GM21360 (cell line): ENCODE measurements around the gene FZD10.

Experiments used
- ATAC-seq: cut with Tn5 transposase; IDR thresholded peaks from one replicate; pipeline ENCODE4 v1.9.1; 2021; ENCODE audit warnings: mild to moderate bottlenecking, moderate library complexity; ENCODE audit not compliant: unreplicated experiment

FZD10 gene

DNA sequence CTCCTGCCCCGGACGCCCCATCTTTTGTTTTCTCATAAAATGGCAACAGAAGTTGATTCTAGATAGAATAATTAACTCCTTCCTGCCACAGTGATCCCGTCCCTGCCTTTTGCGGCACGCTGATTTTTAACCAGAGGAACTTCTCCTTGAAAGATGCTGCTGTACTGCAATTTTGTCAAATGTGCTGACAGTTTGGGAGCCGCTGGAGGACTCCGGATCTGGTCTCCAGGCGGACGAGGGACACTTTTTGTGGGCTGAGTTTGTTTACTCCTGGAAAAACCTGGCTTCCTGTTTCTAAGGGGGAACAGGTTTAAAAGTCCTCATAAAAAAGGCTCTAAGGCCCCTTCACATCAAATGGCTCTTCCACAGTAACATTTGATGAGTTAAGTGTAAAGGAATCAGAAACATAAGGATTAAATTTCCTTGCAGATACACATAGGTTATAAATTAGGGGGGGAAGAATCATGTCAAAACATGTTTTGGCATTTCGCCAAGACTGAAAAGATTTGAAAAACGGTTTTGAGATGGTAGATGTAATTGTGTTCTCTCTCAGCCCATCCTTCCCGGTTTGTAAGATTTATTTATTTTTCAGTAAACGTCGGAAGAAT lies 15.5 kb downstream of the FZD10 start:
- no peak for ATAC-seq

DNA sequence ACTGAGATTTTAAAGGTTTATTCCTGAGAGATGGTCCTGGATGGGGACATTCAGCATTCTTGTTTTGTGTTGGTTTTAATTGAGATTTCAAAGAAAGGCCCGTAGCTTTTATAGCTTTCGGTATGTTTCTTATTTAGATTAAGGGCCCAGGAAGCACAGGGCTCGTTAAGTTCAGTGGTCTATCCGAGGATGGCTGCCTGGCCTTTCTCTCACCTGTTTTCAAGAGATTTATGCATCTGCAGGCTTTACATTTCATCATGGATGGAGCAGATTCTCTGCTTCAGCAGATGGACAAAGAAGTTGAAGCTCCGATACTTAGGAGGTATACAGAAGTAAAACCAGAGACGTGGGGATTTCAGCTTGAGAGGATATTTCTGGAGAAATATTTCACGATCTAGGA lies 16.0 kb downstream of the FZD10 start:
- no peak for ATAC-seq

DNA sequence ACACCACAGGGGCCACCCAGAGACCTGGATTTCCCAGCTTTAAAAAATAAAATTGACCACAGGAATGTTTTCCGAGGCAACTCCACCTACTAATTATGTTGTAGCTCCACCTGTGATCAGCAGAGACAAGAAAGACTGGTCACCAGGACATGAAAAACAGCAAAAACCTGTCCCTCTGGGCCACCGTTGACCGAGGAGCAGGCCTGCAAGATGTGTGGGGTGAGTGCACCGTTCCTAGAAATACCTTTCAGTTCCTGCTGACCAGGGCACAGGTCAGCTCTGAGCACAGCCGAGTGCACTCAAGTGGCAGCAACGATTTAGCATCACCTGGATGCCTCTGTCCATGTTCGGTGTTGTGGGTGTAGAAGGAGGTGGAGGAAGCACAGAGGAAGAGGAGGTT lies 16.9 kb downstream of the FZD10 start:
- ATAC-seq, result no peak

DNA sequence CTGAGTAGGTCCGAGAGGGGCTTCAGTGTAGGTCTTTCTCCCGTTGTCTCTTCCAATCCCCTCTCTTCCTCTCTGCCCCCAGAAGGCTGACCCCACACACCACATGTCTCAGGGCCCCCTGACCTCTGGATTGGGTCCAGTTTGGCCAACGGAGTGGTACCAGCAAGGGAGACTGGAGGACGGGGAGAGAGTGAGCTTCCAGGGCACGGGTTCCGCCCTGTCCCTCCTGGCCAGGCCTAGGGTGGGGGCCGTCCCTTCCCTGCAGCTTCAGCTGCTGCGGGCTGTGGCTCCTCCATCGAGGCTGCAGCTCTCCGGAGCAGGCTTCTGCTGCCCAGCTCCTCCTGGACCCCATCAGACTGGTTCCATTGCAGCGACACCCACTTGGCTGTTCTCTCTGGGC lies 17.4 kb downstream of the FZD10 start:
- no peak for ATAC-seq

DNA sequence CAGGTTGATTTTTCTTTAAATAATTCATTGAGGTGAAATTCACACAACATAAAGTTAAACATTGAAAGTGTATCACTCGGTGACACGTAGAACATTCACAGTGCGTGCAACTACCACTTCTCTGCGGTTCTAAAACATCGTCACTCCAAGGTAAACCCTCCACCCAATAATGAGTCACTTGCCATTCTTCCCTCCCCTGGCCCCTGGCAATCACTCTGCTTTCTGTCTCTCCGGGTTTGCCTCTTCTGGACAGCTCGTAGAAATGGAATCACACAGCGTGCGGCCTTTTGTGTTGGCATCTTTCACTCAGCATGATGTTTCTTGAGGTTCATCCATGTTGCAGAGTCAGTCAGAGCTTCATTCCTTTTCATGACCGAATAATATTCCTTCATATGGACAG lies 18.9 kb downstream of the FZD10 start:
- no peak for ATAC-seq

DNA sequence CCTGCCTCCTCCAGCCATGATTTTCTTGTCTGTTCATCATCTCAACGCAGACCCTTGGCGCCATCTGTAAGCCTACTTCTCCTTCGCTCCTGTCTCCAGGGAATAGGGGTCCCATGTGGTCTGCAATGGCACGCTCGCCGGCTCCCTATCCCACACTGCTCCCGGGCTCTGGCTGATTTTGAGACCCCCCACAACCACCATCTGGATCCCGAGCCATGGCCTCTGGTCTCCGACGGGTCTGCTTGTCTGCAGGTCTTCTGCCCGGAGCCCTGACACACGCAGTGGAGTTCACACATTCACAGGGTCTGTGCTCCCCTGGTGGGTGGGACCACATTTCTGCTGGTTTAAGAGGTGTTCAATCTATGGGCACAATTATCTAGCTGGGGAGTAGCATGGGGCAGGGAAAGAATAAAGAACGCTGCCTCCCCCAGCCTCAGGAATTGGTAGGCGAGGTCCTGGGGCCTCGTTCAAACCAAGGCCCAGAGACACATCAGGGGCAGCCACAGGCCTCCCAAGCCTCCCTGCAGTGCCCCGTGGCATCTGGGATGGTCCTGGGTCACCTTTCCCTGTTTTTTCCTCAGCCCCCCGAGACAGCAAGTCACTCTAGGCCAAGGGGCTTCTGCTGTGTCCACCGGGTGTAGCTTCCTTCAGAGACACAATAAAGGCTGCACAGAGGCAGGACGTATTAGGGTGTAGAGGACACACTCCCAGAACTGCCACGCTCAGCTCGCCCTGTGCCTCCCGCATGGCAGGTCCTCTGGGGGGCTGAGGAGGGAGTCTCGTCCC lies 21.5 kb downstream of the FZD10 start:
- ATAC-seq, result no peak

DNA sequence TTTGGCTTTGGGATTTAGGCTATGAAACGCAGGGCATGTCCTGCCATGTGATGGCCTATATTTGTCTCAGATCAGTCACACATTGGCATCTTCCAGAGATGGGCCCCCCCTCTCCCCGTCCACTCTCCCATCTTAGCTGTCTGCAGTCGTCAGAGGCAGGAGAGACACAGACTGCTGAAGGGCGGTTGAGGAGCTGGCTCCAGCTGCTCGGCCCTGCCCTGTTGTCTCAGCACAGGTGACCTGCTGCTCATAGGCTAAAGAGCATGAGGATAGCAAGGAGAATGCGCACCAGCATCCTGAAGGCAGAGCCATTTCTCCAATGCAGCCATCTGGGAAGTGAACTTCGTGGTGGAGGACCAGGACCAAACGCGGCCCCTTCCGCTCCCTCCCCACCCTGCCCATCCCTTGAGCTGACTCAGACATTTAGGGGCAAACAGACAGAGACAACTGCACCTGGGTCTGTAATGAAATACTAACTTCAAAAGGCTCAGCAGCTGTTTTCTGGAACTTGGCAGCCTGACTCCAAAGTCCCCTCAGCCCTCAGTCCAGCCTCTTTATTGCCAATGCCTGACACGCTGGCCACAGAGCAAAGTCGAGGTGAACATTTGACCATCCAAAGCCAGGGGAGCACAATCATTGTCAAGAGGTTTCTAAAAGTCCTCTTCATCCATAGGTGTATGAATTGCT lies 22.3 kb downstream of the FZD10 start:
- ATAC-seq, result no peak

DNA sequence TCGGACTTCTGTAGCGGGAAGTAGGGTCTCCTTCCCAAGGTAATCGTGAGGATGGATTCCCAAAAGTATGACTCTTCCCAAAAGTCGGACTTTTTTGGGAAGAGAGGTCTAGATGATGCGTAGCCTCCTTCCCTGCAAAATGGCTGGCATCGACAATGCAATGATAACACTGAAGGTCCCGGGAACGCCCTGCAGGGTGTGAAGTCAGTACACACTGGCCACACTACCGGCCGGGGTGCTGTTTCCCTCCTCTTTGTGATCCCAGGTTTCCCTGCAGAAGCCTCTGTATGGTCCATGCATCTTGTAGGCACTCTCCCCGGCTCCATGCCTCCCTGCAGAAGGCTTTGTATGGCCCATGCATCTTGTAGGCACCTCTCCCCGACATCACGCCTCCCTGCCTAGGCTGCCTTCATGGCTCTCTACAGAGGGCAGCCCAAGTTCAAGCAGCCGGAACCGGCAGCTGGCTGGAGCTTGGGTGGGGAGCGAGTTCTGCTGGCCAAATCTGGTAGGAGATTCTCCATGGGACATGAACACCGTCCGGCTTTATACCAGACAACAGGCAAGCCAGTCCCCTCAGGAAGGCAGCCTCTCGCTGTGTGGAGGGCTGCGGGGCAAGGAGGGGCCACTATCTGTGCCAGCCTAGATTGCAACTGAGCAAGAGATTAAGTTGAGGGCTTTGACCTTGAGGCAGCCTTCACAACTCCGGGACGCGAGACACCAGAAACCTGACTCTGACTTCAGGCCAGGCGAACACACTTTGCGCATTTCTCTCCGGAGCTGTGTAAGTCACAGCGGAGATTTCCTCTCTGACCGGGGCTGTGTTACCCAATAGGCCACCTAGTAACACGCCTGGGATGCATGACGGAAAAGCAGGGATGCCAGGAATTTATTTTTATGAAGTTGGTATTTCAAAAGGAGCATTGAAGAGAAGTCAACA lies 23.5 kb downstream of the FZD10 start:
- ATAC-seq, result no peak

DNA sequence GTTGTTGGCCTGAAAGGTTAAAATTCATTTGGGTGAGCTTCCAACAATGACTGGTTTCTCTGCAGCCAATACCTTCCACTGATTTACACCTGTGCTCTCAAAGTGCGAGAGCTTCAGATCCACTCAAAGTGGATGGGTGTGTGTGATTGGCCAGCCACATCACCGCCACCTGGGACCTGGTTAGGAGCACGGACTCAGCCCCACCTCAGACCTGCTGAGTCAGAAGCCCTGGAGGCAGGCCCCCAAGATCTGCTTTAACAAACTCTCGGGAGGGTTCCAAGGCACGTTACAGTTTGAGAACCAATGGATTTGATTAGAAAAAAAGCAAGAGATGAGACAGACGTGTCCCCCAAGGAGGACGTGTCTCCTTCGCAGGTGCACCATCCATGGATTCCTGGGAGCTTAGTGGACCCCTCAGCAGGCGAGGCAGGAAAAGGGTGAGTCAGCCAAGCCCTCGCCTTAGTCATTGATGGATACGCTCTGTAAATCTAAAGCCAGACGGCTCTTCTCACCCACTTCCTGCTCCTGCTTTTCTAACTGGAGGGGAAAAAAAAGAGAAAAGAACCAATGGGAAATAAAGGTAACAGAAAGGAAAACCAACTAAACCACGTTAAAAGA lies 24.5 kb downstream of the FZD10 start:
- no peak for ATAC-seq

DNA sequence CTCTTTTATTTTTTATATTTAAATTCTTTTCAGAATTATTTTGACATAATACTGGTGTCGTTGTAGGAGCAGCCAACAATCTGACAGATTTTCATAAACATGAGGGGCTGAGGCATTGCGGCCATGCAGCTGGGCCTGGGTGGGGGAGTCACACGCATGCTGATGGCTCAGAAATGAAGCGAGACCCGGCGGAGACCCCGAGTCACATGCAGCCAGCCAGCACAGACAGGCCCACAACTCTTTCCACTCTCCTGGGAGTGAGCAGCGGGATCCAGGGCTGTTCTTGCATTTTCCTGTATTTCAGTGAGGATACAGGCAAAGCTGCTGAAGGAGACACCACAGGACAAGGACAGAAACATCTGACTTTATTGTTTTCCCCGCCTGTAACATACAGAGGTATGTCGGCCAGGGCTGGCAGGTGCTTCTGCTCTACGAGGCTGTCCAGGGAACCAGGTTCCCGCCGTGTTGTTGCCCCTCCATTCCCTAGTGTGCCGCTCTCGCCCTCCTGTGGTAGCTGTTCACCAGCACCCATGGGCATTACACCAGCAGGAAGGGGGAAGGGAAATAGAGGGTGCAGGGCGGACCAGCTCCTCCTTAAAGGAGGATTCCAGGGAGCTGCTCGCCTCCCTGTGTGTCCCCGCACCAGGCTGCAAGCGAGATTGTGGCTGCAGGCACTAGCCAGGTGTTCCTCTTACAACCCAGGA lies 30.5 kb downstream of the FZD10 start:
- no peak for ATAC-seq

DNA sequence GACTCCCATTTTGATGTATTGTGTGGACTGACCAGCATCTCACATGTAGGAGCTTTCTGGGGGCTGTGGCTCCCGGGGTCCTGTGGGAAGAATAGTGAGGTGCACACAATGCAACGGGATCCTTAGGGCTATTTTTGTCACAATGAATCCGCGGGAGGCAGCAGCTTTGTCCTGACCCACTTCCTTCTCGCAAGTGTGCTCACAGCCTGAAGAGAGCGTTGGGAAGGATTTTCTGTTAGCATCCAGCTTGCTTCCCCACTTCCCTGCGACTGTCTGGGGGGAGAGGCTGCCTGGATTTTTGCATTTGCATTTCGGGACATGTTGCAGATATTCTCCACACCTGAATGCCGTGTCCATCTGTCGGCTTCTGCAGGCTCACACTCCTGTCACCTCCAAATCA lies 31.9 kb downstream of the FZD10 start:
- no peak for ATAC-seq

DNA sequence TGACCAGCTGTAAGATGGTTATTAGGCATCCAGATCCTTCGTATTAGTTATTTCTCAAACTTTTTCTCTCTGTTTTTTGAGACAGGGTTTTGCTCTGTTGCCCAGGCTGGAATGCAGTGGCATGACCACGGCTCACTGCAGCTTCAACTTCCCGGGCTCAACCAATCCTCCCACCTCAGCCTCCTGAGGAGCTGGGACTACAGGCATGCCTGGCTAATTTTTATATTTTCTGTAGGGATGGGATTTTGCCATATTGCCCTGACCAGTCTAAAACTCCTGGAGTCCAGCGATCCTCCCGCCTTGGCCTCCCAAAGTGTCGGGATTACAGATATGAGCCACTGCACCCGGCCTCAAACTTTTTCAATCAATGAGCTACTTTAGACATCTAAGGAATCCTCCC lies 33.1 kb downstream of the FZD10 start:
- ATAC-seq, result no peak

DNA sequence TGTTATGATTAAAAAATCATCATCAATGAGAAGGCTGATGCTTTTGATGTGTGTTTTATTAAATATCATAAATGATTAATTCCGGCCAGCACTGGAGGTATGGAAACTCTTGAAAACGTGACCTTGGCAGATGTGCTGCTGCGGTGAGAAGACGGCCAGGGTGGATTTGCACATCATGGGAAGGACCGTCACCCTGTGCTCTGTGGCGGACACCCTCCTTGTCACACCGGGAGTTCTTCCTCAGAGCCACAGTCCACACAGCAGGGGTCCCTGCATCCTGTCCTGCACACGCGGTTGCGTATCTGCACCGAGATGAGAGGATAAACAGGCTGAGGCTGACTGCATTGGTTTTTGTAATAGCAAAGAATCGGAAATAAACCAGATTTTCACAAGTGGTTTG lies 33.5 kb downstream of the FZD10 start:
- no peak for ATAC-seq

DNA sequence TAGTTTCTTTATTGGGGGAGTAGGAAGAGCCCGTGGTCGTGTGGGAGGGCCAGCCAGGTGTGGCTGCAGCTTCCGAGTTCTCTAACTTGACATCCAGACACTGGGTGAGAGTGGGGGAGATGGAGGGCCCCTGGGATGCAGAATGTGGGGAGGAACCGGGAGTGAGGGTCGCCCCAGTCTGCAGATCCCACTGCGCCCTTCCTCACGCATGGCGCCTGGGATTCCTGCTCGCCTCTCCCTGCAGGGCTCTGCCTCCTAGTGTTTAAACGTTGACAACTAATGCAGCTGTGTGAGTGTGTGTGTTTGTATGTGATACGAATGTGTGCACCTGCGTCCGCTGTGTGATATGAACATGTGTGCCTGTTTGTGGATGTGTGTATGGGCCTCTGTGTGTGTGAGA lies 34.6 kb downstream of the FZD10 start:
- no peak for ATAC-seq

DNA sequence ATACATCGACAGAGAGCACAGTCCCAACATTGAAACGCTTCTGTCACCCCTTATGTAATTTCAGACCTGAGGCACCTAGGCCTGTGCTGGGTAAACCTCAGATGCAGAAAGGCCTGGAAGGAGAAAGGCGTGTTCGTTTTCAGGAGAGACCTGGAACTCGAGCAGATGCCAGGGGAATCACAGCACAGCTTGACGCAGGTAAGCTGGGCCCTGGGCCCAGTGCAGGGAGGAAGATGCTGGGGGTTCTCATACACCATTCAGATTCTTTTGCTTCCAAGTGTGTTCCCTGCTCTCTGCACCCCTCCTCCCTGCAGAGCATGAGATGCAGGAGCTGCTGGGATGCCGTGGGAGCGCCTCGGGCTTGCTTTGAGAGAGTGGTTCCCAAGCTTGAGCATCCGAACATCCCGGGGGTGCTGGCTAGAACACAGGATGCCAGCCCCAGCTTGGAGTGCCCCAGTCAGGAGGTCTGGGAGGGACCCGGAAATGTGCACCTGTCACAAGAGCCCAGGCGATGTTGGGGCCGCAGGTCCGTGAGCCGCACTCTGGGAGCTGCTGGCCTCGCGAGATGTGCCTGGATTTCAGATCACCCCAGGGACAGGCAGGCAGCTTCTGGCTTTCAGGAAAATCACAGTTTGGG lies 35.9 kb downstream of the FZD10 start:
- no peak for ATAC-seq

DNA sequence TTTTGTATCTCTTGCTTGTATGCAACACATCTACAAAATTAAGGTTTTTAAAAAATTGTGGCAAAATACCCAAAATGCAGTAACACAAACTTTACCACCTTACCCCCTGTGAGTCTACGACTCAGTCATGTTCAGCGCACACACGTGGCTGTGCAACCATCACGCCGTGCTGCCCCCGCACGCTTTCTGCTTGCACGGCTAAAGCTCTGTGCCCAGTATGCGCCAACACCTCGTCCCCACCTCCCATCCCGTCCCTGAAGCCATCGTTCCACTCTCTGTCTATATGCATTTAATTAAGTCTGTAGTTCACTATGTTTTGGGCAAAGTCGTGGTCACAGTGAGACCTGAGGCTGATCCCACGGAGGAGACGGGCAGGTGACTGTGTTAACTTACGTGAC lies 36.4 kb downstream of the FZD10 start:
- ATAC-seq, result no peak

DNA sequence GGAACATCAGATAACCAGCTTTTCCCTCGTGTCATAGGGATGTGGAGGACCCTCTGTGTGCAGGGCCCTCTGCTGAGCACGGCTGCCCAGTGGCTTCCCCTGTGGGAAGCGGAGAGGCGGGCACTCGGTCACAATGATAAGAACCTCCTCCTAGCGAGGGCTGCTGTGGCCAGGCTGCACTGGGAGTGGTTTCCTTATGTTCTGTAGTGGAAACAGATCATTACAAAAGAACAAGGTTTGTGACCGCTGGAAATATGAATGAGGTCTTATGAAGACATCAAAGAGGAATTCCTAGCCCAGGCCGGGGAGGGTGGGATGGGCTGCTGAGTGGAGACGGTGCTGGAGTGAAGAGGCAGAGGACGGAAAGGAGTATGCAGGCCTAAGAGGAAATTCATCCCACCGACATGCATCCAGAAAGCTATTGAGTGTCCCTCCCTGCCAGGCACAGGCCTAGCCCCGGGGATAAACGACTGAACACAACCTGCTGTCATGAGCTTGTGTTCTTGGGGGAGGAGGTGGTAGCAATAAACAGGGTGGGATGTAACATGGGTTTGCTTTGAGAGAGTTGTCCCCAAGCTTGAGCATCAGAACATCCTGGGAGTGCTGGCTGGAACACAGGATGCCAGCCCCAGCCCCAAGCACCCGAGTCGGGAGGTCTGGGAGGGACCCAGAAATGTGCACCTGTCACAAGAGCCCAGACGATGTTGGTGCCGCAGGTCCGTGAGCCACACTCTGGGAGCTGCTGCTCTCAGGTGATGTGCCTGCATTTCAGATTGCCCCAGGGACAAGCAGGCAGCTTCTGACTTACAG lies 37.5 kb downstream of the FZD10 start:
- no peak for ATAC-seq

DNA sequence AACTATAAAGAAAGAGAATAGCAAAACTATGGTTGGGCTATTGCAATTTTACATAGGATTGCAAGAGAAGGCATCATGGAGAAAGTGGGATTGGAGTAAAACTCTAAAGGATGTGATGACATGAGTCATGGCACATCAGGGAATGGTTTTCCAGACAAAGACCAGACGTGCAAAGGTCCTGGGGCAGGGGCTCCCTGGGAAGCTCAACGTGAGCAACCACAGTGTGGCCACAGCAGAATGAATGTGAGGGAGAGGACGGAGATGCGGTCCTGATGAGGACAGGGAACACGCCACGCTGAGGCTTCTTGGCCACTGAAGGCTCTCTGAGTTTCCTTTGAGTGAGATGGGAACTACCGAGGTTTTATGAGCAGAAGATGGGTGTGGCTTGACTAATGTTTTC lies 38.2 kb downstream of the FZD10 start:
- no peak for ATAC-seq

DNA sequence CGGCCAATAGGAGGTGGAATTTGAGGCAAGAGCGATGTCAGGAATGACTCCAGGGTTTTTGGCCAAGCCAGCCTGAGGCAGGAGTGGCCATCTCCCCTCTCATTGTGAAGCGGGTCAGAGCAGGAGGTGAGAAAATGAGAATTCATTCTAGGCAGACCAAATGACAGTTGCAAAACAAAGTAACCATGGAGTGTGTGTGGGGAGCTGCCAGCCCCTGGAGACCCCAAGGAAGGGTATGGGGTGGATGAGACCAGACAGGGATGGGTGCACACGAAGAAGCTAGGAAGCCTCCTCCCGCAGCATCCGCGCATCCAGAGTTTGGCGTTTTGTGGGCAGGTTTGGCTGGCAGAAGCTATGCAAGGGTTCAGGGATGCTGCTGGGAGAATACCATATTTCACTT lies 38.8 kb downstream of the FZD10 start:
- no peak for ATAC-seq
